HG03159 (cell line): ENCODE results near the gene FXYD2.

Experiments
- ATAC-seq: cut with Tn5 transposase; IDR thresholded peaks from one replicate; pipeline ENCODE4 v1.9.1; 2021; ENCODE audit warnings: mild to moderate bottlenecking, moderate library complexity; ENCODE audit not compliant: unreplicated experiment

Gene FXYD2

GRCh38 chr11:117859061-117859460 lies 34.5 kb upstream of the FXYD2 start:
- no peak for ATAC-seq

DNA sequence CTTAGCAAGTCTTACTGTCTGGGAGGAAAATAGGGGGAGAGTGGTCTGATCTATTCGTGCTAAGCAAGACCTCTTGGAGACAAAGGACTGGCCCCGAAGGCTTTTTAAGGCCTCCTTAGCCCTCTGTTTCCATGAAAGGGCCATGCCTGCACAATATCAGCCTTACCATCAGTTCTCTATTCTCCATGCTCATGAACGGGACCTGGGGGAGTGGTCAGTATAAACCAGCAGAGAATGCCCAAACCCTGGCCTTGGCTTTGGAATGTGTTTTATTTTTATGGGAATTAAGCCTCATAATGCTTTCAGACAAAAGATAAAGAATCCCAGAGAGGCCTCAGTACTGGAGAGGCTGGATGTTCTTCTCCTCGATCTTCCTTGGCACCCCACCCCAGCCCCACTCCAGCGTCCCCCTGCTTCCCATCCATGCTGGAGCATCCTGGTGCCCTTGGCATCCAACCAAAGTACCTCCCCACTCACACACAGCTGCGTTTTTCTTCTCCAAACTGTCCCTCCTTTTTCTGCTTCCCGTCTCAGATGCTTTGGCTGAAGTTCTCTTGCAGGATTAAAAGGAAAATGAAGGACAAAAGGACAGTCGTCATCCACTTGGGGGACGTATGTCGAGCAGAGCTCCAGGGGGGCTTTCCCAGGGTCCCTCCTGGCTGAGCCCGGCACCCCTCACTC lies 33.3 kb upstream of the FXYD2 start:
- no peak for ATAC-seq

DNA sequence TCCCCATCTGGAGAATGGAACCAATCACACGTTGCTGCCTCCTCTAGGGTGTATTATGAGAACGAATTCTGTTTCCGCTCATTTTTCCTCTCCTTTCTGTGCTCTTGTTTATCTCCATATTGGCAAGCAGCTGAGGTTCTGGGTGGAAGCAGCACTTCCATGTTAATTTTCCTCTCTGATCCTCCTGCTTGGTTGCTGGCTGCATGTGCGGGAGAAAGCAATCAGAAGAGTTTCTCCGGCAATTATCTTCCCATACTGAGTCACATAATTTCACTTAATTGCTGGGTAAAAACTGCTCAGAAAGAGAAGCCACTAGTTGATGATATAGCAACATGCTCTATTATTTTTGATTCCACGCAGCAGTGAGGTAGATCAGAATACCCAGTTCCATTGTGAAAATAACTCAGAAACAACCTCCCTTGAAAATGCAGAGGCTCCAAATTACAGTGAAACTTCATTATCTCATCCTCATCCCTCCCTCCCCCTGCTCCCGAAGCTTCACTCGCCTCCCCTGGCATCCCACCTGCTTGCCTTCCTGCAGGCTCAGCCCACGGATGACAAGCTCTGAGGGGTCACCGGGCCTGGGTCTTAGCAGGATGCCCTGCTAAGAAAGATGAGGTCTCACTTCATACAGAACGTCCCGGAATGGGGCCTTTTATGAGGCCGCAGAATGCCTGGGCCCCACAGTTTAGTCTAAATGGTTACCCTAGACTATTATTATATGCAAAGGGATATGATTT lies 31.5 kb upstream of the FXYD2 start:
- ATAC-seq, result no peak

- no peak for ATAC-seq
Observed at GRCh38 chr11:117855186-117855845, 30.8 kb upstream of the FXYD2 start.

- no peak for ATAC-seq
Observed at GRCh38 chr11:117852309-117852708, 27.8 kb upstream of the FXYD2 start.

DNA sequence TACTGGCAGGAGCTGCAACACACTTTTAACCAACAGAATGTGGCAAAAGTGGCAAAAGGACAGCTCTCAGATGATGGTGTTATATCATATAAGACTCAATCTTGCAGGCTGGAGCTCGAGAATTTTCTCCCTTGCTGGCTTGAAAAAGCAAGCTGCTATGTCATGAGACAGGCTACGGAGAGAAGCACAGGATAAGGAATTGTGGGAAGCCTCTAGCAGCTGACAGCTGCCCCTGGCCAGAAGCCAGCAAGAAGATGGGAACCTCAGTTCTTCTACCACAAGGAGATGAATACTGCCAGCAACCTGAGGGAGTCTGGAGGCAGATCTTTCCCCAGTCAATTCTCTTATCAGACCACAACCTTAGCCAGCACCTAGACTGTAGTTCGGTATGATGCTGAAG lies 27.3 kb upstream of the FXYD2 start:
- no peak for ATAC-seq

DNA sequence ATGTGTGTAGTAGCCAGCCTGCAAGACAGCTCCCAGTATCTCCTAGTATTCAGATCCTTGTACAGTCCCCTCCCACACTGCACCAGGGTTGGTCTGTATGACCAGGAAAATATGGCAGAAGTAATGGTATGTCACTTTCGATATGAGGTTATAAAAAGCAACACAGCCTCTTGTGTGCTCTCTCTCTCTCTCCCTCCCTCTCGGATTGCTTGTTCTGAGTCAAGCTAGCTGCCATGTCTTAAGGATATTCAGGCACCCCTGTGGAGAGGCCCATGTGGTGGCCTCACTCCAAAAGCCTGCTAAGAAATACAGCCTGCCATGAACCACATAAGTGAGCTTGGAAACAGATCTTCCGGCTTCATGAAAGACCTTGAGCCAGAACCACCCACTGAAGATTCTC lies 26.6 kb upstream of the FXYD2 start:
- ATAC-seq, result no peak

GRCh38 chr11:117849781-117850414 lies 25.4 kb upstream of the FXYD2 start:
- no peak for ATAC-seq

GRCh38 chr11:117843666-117844484 lies 19.3 kb upstream of the FXYD2 start:
- ATAC-seq, result no peak

DNA sequence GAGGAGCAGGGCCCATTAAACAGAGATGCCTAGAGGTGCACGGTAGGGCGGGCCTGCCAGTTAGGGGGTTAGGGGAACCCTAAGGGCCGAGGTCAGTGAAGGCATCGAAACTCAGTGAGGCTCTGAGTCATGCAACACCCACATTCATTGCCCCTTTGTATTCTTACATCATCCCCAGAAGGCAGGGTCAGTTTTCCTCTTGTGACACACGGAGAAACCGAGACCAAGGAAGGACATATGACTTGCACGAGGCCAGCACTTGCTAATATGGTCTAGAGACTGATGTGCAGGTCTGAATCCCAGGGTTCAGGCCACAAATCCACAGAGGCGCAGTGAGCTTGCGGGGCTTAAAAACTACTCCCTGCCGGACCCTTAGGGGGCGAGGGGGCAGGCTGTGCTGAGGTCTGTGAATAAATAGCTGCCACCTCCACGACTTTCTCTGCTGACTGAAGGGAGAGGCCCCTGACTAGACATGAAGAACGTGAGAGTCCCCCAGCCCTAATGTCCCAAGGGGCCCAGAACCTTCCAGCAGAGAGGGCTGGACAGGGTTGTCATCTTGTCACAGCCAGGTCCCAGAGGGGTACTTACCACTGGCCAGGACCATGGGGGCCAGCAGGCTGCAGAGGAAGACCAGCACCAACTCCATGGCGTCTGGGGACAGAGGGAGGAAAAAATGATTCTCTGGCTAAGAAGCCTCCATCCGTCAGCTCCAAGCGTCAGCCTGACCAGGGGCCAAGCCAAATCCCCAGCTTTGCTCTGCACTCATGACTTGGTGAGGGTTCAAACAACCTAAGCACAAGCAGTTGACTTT lies 17.8 kb upstream of the FXYD2 start:
- ATAC-seq, result no peak

DNA sequence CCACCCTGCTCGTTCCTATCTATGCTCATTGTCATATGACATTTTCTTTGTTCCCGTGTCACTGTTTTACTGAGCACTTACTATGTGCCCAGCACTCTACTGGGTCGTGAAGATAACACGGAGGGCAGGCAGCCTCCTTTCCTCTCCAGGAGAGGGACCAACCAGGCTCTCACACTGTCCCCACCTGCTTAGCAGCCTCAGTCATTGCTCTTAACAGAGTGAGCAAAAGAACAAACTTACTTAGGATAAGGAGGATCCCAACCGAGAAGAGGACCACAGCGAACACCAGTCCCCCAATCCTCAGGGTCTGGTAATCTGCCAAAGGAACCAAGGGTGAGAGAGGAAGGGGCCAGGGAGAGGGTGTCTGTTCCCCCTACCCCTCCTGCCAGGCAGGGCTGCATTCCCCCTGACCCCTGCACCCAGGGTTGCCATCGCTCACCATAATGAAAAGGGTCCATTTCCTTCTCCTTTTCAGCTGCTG lies 17.0 kb upstream of the FXYD2 start:
- ATAC-seq, result no peak

- ATAC-seq, result no peak
Observed at GRCh38 chr11:117840881-117841550, 16.5 kb upstream of the FXYD2 start.

DNA sequence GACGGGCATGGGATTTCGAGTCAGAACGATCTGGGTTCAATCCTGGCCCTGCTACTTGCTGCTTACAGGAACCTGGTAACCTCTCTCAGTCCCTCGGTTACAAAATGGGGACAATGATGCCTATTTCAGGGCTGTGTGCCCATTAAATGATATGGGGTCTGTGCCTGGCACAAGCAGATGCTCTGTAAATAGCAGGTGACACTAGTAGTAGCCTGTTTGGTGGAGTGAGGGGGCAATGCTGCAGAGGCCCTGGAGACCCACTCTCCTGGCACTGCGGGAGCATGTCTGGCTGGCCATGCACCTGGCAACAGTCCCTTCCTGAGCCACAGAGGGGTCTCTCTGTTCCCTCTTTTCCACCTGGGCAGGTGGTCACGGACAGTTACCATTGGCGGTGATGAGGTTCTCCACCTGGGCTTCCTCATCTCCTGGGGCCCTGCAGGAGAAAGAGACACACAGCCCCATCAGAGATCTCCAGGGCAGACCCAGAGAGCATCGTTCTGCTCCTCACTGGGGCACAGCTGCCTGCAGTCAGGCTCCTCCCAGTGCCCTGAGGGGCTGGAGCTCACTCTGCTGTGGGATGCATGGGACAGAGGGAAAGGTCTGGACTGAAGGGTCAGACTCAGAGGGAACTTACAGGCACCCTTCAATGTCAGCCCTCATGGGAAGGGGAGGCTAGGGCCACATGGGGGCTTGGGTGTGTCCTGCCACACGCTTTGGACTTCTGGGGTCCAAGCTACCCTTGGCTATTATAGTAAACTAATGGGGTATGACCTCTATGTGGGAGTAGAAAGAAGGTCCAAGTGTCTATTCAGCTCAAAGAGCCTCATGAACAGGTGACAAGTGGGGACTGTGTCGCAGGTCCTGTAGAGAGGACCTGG lies 15.6 kb upstream of the FXYD2 start:
- ATAC-seq, result no peak

- ATAC-seq, result no peak
Observed at GRCh38 chr11:117839380-117839881, 14.9 kb upstream of the FXYD2 start.

GRCh38 chr11:117838901-117839300 lies 14.4 kb upstream of the FXYD2 start:
- no peak for ATAC-seq

- no peak for ATAC-seq
Observed at GRCh38 chr11:117837791-117838190, 13.2 kb upstream of the FXYD2 start.

GRCh38 chr11:117837070-117837776 lies 12.7 kb upstream of the FXYD2 start:
- no peak for ATAC-seq
